ENCODE data around the gene NXPH4.

- TF ChIP-seq POLR2A (IDR thresholded peaks at IDR 0.05) (no peak), CTCF (IDR thresholded peaks at IDR 0.05) (no peak)
These were observed 56.0 kb downstream of the NXPH4 start for GRCh38 chr12:57272337-57273151.

All from adrenal gland (tissue), 5 donors.